H1 (cell line): Measurements from ENCODE around the gene ZSWIM6. TPM values are rescaled to one million over a fixed set of nuclear protein-coding genes. Genes with fewer than 3 reads are reported as not detected.

ENCODE experiments used
- CTCF ChIA-PET: fragments of 300-600 bp; sonication (Branson Sonifier 250); formaldehyde crosslinking; loops from one replicate; lab custom pipeline; 2021; ENCODE audit not compliant: partially characterized antibody; lab: Charles Lee
- POLR2A ChIA-PET: fragments of 300-600 bp; sonication (Branson Sonifier 250); formaldehyde crosslinking; loops from one replicate; lab custom pipeline; 2021; ENCODE audit warnings: inconsistent platforms; ENCODE audit not compliant: partially characterized antibody; lab: Charles Lee
- DNase-seq, 2 experiments: peaks; one replicate each; pipeline versions ENCODE4 v3.0.0 to v3.0.0-alpha.2; 2010 to 2022; ENCODE audit warnings: low spot score in 2 of 2, low read depth in 1 of 2, mixed read lengths in 1 of 2
- FAIRE-seq: peaks from 2 replicates; lab custom pipeline; 2011; peaks lifted over from hg19 to GRCh38; lab: Jason Lieb, UNC
- H2AFZ ChIP-seq: 2 replicates; pipeline ENCODE4 v1.8.1; 2012; ENCODE audit warnings: low read length, inconsistent platforms
- H2AK5ac ChIP-seq: 2 replicates; pipeline ENCODE4 v1.6.1; 2013; ENCODE audit warnings: low read depth, low read length
- H2BK120ac ChIP-seq: replicated peaks from 2 replicates; pipeline ENCODE3; 2013; ENCODE audit warnings: low read depth, low read length, inconsistent platforms
- H2BK12ac ChIP-seq: 2 replicates; pipeline ENCODE4 v1.6.1; 2013; ENCODE audit warnings: low read depth, low read length
- H2BK15ac ChIP-seq: 2 replicates; pipeline ENCODE4 v1.6.1; 2013; ENCODE audit warnings: low read length
- H2BK20ac ChIP-seq: 2 replicates; pipeline ENCODE4 v1.6.1; 2013; ENCODE audit warnings: low read length
- H2BK5ac ChIP-seq: 2 replicates; pipeline ENCODE4 v1.6.1; 2013; ENCODE audit warnings: low read depth, low read length
- H3K14ac ChIP-seq: 2 replicates; pipeline ENCODE4 v1.6.1; 2013; ENCODE audit warnings: inconsistent platforms; ENCODE audit not compliant: insufficient read length
- H3K18ac ChIP-seq: 2 replicates; pipeline ENCODE4 v1.6.1; 2013; ENCODE audit warnings: low read length; ENCODE audit errors: extremely low read depth
- H3K23ac ChIP-seq: 2 replicates; pipeline ENCODE4 v1.6.1; 2013; ENCODE audit warnings: inconsistent platforms; ENCODE audit not compliant: insufficient read length
- H3K23me2 ChIP-seq: 2 replicates; pipeline ENCODE4 v1.6.1; 2013; ENCODE audit warnings: low read depth, low read length
- H3K27ac ChIP-seq: 2 replicates; pipeline ENCODE4 v1.6.1; 2011; ENCODE audit warnings: low read depth, low read length, inconsistent platforms
- H3K27me3 ChIP-seq, 4 experiments: replicated peaks in 1 of 4; 1 replicate in 1 of 4; 2 replicates in 3 of 4; pipeline versions ENCODE4 v1.6.1 to v1.8.1; 2011 to 2013; ENCODE audit warnings: low read length in 3 of 4, mild to moderate bottlenecking in 3 of 4, inconsistent platforms in 2 of 4, mixed read lengths in 2 of 4, moderate library complexity in 1 of 4; ENCODE audit not compliant: control insufficient read depth in 3 of 4, insufficient read depth in 3 of 4; ENCODE audit errors: extremely low read depth in 1 of 4
- H3K36me3 ChIP-seq, 4 experiments: 2 replicates each; pipeline versions ENCODE4 v1.6.1 to v1.8.1; 2011 to 2013; ENCODE audit warnings: mild to moderate bottlenecking in 4 of 4, low read length in 3 of 4, moderate library complexity in 2 of 4, control low read depth in 1 of 4, inconsistent platforms in 1 of 4; ENCODE audit not compliant: insufficient read depth in 4 of 4, control insufficient read depth in 2 of 4
- H3K4ac ChIP-seq: replicated peaks from 2 replicates; pipeline ENCODE3; 2013; ENCODE audit warnings: low read length, low read depth, mixed read lengths, inconsistent platforms; ENCODE audit not compliant: insufficient read length
- H3K4me1 ChIP-seq, 4 experiments: replicated peaks in 1 of 4; 1 replicate in 1 of 4; 2 replicates in 3 of 4; pipeline versions ENCODE4 v1.6.1 to v1.8.1; 2011 to 2013; ENCODE audit warnings: low read length in 3 of 4, inconsistent platforms in 2 of 4, mixed read lengths in 1 of 4; ENCODE audit not compliant: insufficient read depth in 4 of 4, control insufficient read depth in 3 of 4
- H3K4me2 ChIP-seq, 2 experiments: 2 replicates each; pipeline versions ENCODE4 v1.6.1 to v1.8.1; 2011 to 2013; ENCODE audit warnings: low read depth in 2 of 2, low read length in 2 of 2, control low read depth in 1 of 2, inconsistent platforms in 1 of 2, mild to moderate bottlenecking in 1 of 2; ENCODE audit not compliant: insufficient read depth in 1 of 2
- H3K4me3 ChIP-seq, 4 experiments: fragments of 200-600, 300-600 bp in 1 of 4; sonication (generic), shearing (Covaris generic), sonication (Bioruptor Twin) in 1 of 4; 2 replicates each; pipeline versions ENCODE4 v1.5.1 to v1.8.1; 2011 to 2016; ENCODE audit warnings: low read length in 4 of 4, low read depth in 3 of 4, control low read depth in 2 of 4, inconsistent platforms in 2 of 4, mild to moderate bottlenecking in 2 of 4, mixed read lengths in 1 of 4, moderate library complexity in 1 of 4; ENCODE audit not compliant: insufficient read depth in 2 of 4; ENCODE audit errors: extremely low read depth in 1 of 4
- H3K56ac ChIP-seq: replicated peaks from 2 replicates; pipeline ENCODE3; 2013; ENCODE audit warnings: low read depth, mild to moderate bottlenecking, mixed read lengths, low read length, inconsistent platforms; ENCODE audit not compliant: insufficient read length
- H3K79me1 ChIP-seq: 2 replicates; pipeline ENCODE4 v1.6.1; 2013; ENCODE audit warnings: low read depth, low read length, control low read depth
- H3K79me2 ChIP-seq, 2 experiments: 2 replicates each; pipeline versions ENCODE4 v1.6.1 to v1.8.1; 2012 to 2013; ENCODE audit warnings: low read length in 2 of 2, mild to moderate bottlenecking in 2 of 2, inconsistent platforms in 1 of 2; ENCODE audit not compliant: insufficient read depth in 2 of 2, control insufficient read depth in 1 of 2
- H3K9ac ChIP-seq, 4 experiments: replicated peaks in 1 of 4; 1 replicate in 1 of 4; 2 replicates in 3 of 4; pipeline versions ENCODE4 v1.6.1 to v1.8.1; 2011 to 2013; ENCODE audit warnings: low read depth in 3 of 4, low read length in 3 of 4, control low read depth in 2 of 4, mild to moderate bottlenecking in 2 of 4, moderate library complexity in 2 of 4, inconsistent platforms in 1 of 4; ENCODE audit errors: extremely low read depth in 1 of 4
- H3K9me3 ChIP-seq, 2 experiments: 2 replicates each; pipeline versions ENCODE4 v1.6.1 to v1.8.1; 2012 to 2013; ENCODE audit warnings: mild to moderate bottlenecking in 2 of 2, moderate library complexity in 2 of 2, control low read depth in 1 of 2, inconsistent platforms in 1 of 2, low read depth in 1 of 2, low read length in 1 of 2, mixed read lengths in 1 of 2; ENCODE audit not compliant: insufficient read depth in 2 of 2
- H4K20me1 ChIP-seq, 2 experiments: replicated peaks in 1 of 2; 2 replicates each; pipeline versions ENCODE3 to v1.8.1; 2011 to 2013; ENCODE audit warnings: inconsistent platforms in 2 of 2, low read length in 2 of 2, mild to moderate bottlenecking in 1 of 2; ENCODE audit not compliant: insufficient read depth in 2 of 2, control insufficient read depth in 1 of 2
- H4K5ac ChIP-seq: 2 replicates; pipeline ENCODE4 v1.6.1; 2013; ENCODE audit warnings: low read length, low read depth, mixed read lengths, inconsistent platforms; ENCODE audit not compliant: insufficient read length
- H4K8ac ChIP-seq: 2 replicates; pipeline ENCODE4 v1.8.0; 2013; ENCODE audit warnings: mild to moderate bottlenecking, moderate library complexity, low read length, inconsistent platforms; ENCODE audit not compliant: insufficient read depth; ENCODE audit errors: extremely low read depth
- H4K91ac ChIP-seq: replicated peaks from 2 replicates; pipeline ENCODE3; 2013; ENCODE audit warnings: low read length, mixed read lengths, inconsistent platforms; ENCODE audit not compliant: insufficient read length
- TCF12 ChIP-seq: IDR thresholded peaks from 2 replicates; pipeline ENCODE4 v1.6.1; 2011; ENCODE audit warnings: low read depth, mild to moderate bottlenecking, low read length
- WGBS, 2 experiments: shearing (Covaris generic) in 1 of 2; methylation state at CpG; one replicate each; pipeline versions ENCODE4 v1.1.6 to v1.1.7; 2013 to 2015; ENCODE audit warnings: low lambda C conversion rate in 2 of 2, mixed read lengths in 2 of 2, inconsistent platforms in 1 of 2, low coverage in 1 of 2, missing lambda C conversion rate in 1 of 2; ENCODE audit not compliant: insufficient replicate concordance in 2 of 2, insufficient coverage in 1 of 2, insufficient read length in 1 of 2; ENCODE audit errors: extremely low coverage in 1 of 2, missing lambda C conversion rate in 1 of 2; 5-methylcytosine and 5-hydroxymethylcytosine counted together
- polyA plus RNA-seq, 7 experiments: library from polyadenylated mRNA; depleted of rRNA in 3 of 7; stranded (reverse) in 5 of 7; unstranded in 2 of 7; fragments of >200 nt in 5 of 7; fragments of 200-250 nt in 2 of 7; gene quantifications; 1 replicate in 5 of 7; 2 replicates in 1 of 7; 4 replicates in 1 of 7; pipeline versions ENCODE4 v1.2.1 to v1.2.3, GENCODE V29; 2011 to 2013; ENCODE audit warnings: missing spikeins in 2 of 7, mixed read lengths in 2 of 7
- total RNA-seq: library from RNA; stranded (reverse); fragmentation: NEBNext Ultra II Directional; extraction: Animal tissue kit (Norgen Biotek cat#: 25700); gene quantifications from 2 replicates; pipeline ENCODE4 v1.2.1, GENCODE V29; 2021

Gene ZSWIM6
- total and polyA plus RNA-seq, 2 of the 8 experiments (the other 6 are each of a cell fraction or from before 2014, with no cell fraction given) = 7.9 to 12.4 TPM

DNA sequence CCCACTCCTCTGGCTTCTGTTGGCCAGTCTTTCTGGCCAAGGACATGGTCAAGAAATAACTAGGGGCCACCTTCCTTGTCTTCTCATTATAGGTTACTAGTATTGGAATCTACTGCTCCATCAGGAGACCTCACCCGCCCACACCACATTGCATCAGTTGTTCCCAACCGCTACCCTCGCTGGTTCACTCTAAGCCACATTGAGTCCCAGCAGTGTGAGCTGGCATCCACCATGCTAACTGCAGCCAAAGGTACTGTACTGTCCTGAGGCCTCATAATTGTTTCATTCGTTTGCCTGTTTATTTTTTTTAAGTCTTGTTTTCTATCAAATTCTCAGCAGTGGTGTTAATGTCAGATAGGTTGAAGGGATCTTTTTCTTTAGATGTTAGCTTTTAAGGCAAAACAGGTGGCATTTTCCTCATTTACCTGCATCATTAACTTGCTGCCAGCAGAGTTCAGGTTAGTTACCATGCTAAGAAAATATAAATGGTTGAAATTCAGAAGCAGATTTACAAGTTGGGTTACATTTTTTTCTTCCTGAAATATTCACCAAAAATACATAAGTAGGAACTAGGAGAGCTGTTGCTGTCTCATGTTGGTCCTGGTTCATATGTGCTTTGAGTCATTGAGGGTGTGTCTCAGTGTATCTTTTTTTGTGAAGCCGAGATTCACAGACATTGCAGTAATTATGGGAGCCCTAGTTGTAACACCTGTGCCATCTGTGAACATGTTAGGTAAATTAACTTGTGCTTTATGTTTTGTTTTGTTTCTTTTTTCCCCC, 206.9 kb downstream of the ZSWIM6 start:
- ChIA-PET POLR2A (no interaction called here), CTCF (interaction anchor here (1.3 kb wide), 2 partner anchors 15 to 65 kb away, joined by 3 read pairs; no protein-coding TSS in a partner anchor)
- Histone ChIP-seq H2BK12ac (no peak overlapping the region), H3K9me3 (peaks cover 12 to 13% of the 10 kb centered on the region in 2 experiments; a peak in 3 of 4 replicates), H2BK15ac (no peak overlapping the region), H3K23ac (no peak overlapping the region), H3K4me1 (no peaks in the 10 kb centered on the region), H2BK5ac (no peak overlapping the region), H3K18ac (no peak overlapping the region), H3K4me3 (no peak overlapping the region), H4K5ac (no peak overlapping the region), H3K56ac (no peak overlapping the region), H2BK20ac (no peak overlapping the region), H4K8ac (no peak overlapping the region), H2BK120ac (no peak overlapping the region), H2AK5ac (no peak overlapping the region), H2AFZ (no peak overlapping the region), H3K36me3 (peaks cover 10 to 39% (median 24%) of the 10 kb centered on the region in 4 experiments), H3K27ac (no peak overlapping the region), H4K20me1 (no peaks in the 10 kb centered on the region), H3K27me3 (no peaks in the 10 kb centered on the region), H3K9ac (no peak overlapping the region), H3K79me1 (no peaks in the 10 kb centered on the region), H3K23me2 (no peaks in the 10 kb centered on the region), H3K14ac (no peak overlapping the region), H3K4ac (no peak overlapping the region), H4K91ac (no peak overlapping the region), H3K79me2 (no peaks in the 10 kb centered on the region), H3K4me2 (no peak overlapping the region)
- DNase-seq (no peak), FAIRE-seq (no peak)
- WGBS, 2 experiments = 95% methylated on average over 5 of the region's 5 CpGs; no CpG with 5 or more reads in 1 of the 2 experiments
- no peak for TF ChIP-seq TCF12
